HG03039 (cell line): Measurements from ENCODE around the gene MAZ.
A peak's percentile ranks its signal among the peaks of the same experiment; 100 is the strongest.
"Not testable (repeated sequence)": the region's sequence is repeated elsewhere in the genome, so short reads cannot be mapped to it uniquely, and the experiment has no call there.

ENCODE experiments used
- ATAC-seq: cut with Tn5 transposase; IDR thresholded peaks from one replicate; pipeline ENCODE4 v1.9.1; 2021; ENCODE audit warnings: mild to moderate bottlenecking, moderate library complexity; ENCODE audit not compliant: unreplicated experiment

MAZ gene

DNA sequence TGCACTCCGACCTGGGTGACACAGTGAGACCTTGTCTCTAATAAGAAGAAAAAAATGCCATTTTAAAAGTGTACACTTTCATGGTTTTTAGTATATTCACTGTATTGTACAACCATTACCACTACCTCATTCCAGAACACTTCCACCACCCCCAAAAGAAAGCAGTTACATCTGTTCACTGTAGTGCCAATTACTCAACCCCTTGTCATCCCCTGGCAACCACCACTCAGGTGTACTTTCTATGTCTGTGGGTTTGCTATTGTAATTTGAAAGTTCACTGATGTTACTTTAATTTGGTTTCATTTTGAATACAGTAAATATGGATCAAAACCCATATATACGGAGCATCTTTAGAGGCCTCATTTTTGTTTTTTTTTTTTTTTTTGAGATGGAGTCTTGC, 22.2 kb upstream of the MAZ start:
- no peak for ATAC-seq

- no peak for ATAC-seq
Measured at GRCh38 chr16:29784901-29785500, 21.3 kb upstream of the MAZ start.

DNA sequence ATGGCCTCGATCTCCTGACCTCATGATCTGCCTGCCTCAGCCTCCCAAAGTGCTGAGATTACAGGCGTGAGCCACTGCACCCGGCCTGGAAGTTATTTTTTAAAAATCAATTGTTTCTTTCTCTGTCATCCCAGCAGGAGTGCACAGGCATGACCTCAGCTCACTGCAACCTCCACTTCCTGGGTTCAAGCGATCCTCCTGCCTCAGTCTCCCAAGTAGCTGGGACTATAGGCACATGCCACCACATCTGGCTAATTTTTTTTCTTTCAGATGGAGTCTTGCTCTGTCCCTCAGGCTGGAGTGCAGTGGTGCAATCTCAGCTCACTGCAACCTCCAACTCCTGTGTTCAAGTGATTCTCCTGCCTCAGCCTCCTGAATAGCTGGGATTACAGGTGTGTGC, 19.2 kb upstream of the MAZ start:
- not testable (repeated sequence) for ATAC-seq

- ATAC-seq: no peak
Measured at GRCh38 chr16:29789775-29790182, 16.6 kb upstream of the MAZ start.

GRCh38 chr16:29790183-29790948, 16.0 kb upstream of the MAZ start, which contains the start of gene KIF22:
Gene KIF22 (plus strand): TSS chr16:29790751. CDS start chr16:29790760, 9 bp downstream.
- peak; percentile 88 for ATAC-seq

- ATAC-seq: peak; percentile 10
Measured at GRCh38 chr16:29790949-29791844, 15.1 kb upstream of the MAZ start.

DNA sequence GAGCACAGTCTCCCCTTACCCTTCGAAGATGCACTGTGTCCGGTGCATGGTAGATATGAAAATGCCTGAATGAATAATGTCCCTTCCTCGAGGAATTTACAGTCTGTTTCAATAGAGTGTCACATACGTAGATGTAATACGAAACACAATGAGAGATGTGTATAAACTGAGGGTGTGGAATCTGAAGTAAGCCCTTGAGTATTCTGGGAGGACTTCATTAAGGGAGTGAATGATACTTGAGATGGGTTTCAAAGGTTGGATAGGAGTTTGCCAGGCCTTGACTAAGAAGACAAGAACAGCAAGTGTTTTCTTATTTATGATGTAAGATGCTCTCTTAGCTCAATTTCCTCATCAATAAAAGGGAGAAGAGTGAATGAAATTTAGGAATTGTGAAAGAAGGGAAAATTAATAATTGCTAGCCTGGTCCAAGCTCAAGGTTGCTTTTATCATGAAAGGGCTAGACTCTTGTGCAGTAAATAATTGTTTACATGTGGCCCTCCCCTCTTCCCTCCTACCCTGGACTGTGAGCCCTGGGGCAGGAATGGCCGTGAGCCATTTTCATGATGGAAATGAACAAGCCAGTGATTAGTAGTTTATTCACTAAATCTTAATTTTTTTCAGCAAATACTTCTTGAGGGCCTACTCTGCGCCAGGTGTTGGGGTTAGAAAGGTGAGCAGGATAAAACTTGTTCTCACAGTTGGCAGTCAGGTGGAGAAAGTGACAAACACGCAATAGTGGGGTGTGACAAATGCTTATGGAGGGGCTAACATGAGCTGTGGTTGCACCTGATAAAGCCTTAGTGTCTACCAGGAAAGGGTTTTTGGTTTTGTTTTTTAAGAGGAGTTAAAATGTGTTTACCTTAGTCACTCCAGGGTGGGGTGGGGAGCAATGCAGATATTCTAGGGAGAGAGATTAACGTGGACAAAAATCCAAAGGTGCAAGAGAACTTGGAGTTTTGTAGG, 14.2 kb upstream of the MAZ start:
- no peak for ATAC-seq

- ATAC-seq: not testable (repeated sequence)
Measured at GRCh38 chr16:29793153-29793552, 13.2 kb upstream of the MAZ start.

GRCh38 chr16:29794231-29794710, 12.1 kb upstream of the MAZ start:
- ATAC-seq: no peak

- no peak for ATAC-seq
Measured at GRCh38 chr16:29802416-29802935, 3.9 kb upstream of the MAZ start.

GRCh38 chr16:29804020-29804419, 2.3 kb upstream of the MAZ start:
- ATAC-seq: no peak

DNA sequence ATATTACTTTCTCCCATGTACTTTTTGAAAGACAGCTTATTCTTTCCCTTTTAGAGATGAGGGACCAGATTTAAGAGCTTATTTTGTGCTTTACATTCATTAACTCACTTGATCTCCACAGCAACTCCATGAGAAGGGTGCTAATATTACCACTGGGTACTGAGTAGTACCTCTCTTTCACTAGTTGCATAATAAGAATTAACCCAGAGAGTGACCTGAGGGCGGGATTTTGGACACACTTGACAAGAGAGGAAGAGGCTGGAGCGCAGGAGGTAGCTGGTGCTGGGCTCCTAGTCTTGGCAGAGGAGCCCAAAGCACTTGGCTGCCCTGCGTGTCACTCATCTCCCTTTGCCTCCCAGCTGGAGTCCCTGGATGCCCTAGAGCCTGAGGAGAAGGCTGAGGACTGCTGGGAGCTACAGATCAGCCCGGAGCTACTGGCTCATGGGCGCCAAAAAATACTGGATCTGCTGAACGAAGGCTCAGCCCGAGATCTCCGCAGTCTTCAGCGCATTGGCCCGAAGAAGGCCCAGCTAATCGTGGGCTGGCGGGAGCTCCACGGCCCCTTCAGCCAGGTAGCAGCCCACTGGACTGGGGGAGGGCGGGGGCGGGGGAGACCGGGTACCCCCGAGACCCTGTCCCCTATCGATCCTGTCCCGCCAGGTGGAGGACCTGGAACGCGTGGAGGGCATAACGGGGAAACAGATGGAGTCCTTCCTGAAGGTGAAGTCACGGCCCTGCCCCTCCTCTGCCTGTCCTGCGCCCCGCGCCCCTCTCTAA, 1.7 kb upstream of the MAZ start:
- ATAC-seq: no peak

- ATAC-seq: peak; percentile 47
Measured at GRCh38 chr16:29805232-29806098, 864 bp upstream of the MAZ start.

DNA sequence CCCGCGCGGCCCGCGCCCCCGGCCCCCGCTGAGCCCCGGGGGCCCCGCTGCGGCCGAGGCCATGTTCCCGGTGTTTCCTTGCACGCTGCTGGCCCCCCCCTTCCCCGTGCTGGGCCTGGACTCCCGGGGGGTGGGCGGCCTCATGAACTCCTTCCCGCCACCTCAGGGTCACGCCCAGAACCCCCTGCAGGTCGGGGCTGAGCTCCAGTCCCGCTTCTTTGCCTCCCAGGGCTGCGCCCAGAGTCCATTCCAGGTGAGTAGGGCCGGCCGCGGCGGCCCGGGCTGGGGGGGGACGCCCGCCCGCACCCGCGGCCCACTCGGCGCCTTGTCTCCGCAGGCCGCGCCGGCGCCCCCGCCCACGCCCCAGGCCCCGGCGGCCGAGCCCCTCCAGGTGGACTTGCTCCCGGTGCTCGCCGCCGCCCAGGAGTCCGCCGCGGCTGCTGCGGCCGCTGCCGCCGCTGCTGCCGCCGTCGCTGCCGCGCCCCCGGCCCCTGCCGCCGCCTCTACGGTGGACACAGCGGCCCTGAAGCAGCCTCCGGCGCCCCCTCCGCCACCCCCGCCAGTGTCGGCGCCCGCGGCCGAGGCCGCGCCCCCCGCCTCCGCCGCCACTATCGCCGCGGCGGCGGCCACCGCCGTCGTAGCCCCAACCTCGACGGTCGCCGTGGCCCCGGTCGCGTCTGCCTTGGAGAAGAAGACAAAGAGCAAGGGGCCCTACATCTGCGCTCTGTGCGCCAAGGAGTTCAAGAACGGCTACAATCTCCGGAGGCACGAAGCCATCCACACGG, 504 bp downstream of the MAZ start:
- ATAC-seq: no peak

DNA sequence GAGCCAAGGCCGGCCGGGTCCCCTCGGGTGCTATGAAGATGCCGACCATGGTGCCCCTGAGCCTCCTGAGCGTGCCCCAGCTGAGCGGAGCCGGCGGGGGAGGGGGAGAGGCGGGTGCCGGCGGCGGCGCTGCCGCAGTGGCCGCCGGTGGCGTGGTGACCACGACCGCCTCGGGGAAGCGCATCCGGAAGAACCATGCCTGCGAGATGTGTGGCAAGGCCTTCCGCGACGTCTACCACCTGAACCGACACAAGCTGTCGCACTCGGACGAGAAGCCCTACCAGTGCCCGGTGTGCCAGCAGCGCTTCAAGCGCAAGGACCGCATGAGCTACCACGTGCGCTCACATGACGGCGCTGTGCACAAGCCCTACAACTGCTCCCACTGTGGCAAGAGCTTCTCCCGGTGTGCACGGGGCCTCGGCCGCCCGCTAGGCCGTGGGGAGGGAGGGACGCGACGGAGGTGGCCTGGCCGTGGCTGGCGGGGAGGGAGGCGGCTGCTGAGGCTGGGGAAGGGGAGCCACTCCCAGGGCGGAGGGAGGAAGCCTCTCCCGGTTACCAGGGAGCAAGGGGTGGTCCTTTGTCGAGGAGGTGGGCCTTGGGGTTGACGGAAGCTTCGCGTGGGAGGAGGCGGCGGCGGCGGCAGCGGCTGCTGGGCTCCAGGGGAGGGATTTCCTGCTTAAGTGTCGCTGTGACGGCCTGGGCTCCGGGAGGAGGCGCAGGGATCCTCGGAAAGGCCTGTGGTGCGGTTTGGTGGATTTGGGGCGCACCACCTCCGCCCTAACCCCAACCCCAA, 1.3 kb downstream of the MAZ start:
- no peak for ATAC-seq

DNA sequence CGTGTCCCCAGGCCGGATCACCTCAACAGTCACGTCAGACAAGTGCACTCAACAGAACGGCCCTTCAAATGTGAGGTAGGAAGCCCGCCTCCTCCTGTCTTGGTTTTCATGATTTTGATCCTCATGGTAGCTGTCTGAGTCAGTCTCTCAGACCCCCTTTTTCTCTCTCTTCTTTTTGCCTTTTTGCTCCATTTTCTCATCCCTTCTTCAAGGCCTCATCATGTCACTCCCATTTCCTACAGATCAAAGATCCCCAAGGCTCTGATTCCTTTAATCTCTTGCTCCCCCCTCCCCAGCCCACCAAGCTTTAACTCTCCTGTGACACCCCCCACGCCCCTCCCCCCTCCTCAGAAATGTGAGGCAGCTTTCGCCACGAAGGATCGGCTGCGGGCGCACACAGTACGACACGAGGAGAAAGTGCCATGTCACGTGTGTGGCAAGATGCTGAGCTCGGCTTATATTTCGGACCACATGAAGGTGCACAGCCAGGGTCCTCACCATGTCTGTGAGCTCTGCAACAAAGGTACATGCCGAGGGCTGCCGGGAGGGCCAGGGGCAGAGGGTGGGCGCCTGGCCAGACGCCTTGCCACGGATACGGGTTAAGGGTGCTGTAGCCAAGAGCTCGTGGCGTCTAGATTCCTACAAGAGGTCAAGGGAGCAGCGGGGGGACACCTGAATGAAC, 2.0 kb downstream of the MAZ start:
- ATAC-seq: no peak
